Stimulated activated naive CD8-positive, alpha-beta T cell treated with anti-CD3 and anti-CD28 coated beads, Interleukin-15, Interleukin-2, amounts not matched to agents 100 ng/mL and 50 ng/mL, for 24 hours (primary cell): ENCODE measurements around the gene GDPD3.
"Not testable (repeated sequence)": the region's sequence is repeated elsewhere in the genome, so short reads cannot be mapped to it uniquely, and the experiment has no call there.

ENCODE experiments used
- H3K27ac Mint-ChIP-seq: one replicate; pipeline ENCODE4 v1.8.0; 2021; ENCODE audit warnings: mild to moderate bottlenecking, mixed read lengths
- H3K27me3 Mint-ChIP-seq: one replicate; pipeline ENCODE4 v1.8.0; 2021; ENCODE audit warnings: mixed read lengths
- H3K36me3 Mint-ChIP-seq: one replicate; pipeline ENCODE4 v1.8.0; 2021; ENCODE audit warnings: low read depth, mixed read lengths
- H3K4me1 Mint-ChIP-seq: one replicate; pipeline ENCODE4 v1.8.0; 2021; ENCODE audit warnings: low read depth, mixed read lengths
- H3K4me3 Mint-ChIP-seq: one replicate; pipeline ENCODE4 v1.8.0; 2021; ENCODE audit warnings: mild to moderate bottlenecking, mixed read lengths
- H3K9me3 Mint-ChIP-seq: one replicate; pipeline ENCODE4 v1.8.0; 2021; ENCODE audit warnings: mixed read lengths

Gene GDPD3

DNA sequence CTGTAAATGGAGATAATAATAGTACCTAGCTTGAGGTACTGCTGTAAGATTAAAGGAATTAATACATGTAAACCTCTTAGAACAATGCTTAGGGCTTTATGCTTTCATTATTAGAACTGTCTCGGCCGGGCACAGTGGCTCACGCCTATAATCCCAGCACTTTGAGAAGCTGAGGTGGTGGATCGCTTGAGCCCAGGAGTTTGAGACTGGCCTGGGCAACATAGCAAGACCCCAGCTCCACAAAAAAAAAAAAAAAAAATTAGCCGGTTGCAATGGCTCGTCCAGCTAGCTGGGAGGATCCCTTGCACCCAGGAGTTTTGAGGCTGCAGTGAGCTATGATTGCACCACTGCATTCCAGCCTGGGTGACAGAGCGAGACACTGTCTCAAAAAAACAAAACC is 1.5 kb upstream of the GDPD3 start:
- not testable (repeated sequence) for H3K9me3 Mint-ChIP-seq, H3K36me3 Mint-ChIP-seq, H3K27me3 Mint-ChIP-seq, H3K27ac Mint-ChIP-seq, H3K4me3 Mint-ChIP-seq, H3K4me1 Mint-ChIP-seq

DNA sequence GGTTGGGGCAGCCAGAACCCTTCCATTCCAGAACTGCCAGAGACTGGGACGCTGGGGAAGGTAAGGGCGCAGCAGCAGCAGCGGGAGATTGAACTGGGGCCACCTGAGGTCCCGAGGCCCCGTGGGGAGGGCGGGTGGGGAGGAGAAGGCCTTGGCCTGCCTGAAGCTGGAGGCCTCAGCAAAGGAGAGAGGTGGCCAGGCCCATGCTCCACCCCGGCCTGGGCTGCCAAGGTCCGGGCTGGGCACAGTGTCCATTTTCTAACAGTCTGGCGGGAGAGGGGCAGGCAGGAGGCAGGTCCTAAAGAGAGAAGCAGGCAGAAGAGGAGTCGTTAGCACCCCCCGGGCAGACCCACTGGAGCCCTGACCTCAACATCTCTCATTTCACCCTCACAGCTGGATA is 1.1 kb upstream of the GDPD3 start:
- H3K4me1 Mint-ChIP-seq, result peaks cover 5% of the 10 kb centered on the region
- no peaks in the 10 kb centered on the region for H3K9me3 Mint-ChIP-seq
- no peak overlapping the region for H3K27ac Mint-ChIP-seq
- no peaks in the 10 kb centered on the region for H3K27me3 Mint-ChIP-seq
- no peak overlapping the region for H3K4me3 Mint-ChIP-seq
- H3K36me3 Mint-ChIP-seq, result peaks cover 6% of the 10 kb centered on the region

DNA sequence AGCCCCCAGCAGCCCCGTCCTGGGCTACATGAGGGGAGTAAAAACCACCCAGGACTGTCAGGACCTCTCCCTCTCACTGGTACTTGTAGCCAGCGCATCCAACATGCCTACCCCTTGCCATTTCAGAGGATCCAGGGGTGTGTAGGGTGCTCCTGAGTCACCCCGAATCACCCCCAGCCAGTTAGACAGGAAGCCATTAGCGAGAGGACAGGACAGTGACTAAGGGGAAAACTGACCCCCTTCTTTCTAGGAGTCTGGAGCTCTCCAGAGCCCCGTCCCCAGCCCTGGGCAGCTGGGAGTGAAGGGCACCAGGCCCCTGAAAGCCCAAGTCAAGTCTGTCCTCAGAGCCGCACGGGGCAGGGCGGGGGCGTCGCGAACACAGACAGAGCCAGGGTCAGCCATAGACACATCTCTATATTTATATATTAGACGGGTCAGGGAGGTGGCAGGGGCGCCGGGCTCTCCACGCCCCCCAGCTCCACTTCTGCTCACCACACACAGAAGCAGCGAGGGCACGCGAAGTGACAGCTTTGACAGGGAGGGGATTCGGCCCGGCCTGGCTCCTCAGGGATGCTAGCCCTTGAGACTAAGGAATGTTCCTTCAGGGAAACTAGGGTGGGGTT is 485 bp upstream of the GDPD3 start:
- Mint-ChIP-seq H3K4me1 (peaks cover 5% of the 10 kb centered on the region), H3K27me3 (no peaks in the 10 kb centered on the region), H3K36me3 (peaks cover 6% of the 10 kb centered on the region), H3K4me3 (no peak overlapping the region), H3K27ac (peak overlapping the region; percentile 2), H3K9me3 (no peaks in the 10 kb centered on the region)

DNA sequence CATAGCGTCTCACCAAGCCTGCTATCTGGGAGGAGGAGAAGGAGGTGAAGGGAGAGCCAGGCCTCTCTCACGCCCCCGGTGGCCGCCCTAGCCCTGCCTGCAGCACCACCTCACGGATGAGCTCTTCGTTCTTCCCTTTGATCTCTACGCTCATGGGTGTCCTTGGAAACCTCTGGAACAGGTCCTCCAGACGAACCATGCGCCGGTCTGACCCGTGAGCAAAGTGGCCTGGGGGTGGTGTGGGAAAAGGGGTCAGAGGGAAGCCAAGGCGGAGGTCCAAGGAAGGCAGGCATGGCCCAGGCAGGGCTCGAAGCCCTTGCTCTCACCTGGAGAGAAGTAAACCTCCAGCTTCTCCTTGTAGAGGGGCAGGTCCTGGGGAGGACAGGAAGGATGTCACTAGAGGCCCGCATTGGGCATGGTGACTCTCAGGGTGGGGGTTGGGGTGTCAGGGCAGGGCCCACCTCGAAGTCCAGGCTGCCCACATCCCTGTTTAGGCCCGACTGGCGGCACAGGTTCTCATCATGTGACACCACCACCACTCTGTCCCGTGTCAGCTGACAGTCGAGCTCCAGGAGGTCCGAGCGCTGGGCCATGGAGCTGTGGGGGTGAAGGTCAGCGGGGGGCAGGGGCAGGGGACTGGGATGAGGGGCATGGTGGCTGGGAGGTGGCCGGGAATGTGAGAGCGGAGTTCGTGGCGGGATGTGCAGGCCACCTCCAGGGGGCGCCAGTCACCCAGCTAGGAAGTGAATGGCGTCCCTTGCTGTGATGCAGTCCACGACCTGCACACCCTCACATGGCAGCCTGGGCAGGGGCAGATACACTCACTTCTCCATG is 923 bp downstream of the GDPD3 start:
- H3K36me3 Mint-ChIP-seq, result peaks cover 6% of the 10 kb centered on the region
- no peak overlapping the region for H3K4me3 Mint-ChIP-seq
- H3K9me3 Mint-ChIP-seq, result no peaks in the 10 kb centered on the region
- H3K27me3 Mint-ChIP-seq, result no peaks in the 10 kb centered on the region
- no peak overlapping the region for H3K27ac Mint-ChIP-seq
- H3K4me1 Mint-ChIP-seq, result peaks cover 5% of the 10 kb centered on the region

DNA sequence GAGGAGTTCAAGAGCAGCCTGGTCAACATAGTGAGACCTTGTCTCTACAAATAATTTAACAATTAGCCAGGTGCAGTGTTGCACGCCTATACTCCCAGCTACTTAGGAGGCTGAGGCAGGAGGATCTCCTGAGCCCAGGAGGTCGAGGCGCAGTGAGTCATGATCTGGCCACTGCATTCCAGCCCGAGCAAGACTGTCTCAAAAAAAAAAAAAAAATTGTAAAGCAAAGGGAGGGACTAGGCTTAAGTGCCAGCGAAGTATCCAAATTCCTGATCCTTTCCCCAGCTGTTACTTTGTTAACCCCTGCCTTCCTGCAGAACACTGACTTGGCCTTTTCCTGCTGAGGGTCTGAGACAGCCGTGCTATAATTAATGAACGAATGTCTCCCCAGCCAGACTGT is 2.7 kb downstream of the GDPD3 start:
- Mint-ChIP-seq H3K27me3 (no peaks in the 10 kb centered on the region), H3K4me1 (peaks cover 5% of the 10 kb centered on the region), H3K36me3 (peaks cover 6% of the 10 kb centered on the region), H3K9me3 (no peaks in the 10 kb centered on the region), H3K27ac (no peak overlapping the region), H3K4me3 (no peak overlapping the region)

DNA sequence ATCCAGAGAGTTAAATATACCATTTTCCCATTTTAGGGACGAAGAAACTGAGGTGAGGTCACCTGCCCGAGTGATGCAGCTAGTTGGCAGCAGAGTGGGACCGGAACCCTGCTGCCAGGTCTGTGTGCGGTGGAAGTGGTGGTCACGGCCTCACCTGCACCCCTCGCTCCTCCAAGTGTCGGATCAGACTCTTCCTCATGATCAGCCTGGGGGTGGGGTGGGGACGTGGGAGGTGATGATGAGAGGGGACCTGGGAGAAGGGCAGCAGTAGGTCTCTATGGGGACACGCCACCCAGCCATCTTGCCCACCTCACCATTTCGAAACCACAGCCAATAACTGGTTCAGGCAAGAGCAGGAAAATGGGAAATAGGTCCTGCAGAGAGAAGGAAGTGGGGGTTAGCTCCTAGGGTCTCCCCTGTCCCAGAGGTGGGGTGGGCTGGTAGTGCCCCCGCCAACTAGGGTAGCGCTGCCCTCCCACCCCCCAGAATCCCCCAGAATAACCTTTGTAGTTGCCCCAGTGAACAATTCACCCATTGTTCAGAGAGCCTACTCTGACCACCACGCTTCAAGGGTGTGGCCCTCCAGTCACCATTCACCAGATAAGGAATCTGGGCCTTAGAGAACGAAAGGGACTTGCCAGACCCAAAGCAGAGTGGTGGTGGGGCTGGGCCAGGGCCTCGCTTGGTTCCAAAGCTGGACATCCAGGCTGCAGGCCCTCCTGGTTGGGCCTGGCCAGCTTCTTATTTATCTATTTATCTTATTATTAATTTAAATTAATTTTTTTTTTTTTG is 5.1 kb downstream of the GDPD3 start:
- Mint-ChIP-seq H3K36me3 (peaks cover 17% of the 10 kb centered on the region), H3K9me3 (no peaks in the 10 kb centered on the region), H3K4me1 (no peaks in the 10 kb centered on the region), H3K27me3 (no peaks in the 10 kb centered on the region), H3K27ac (no peak overlapping the region), H3K4me3 (no peak overlapping the region)

DNA sequence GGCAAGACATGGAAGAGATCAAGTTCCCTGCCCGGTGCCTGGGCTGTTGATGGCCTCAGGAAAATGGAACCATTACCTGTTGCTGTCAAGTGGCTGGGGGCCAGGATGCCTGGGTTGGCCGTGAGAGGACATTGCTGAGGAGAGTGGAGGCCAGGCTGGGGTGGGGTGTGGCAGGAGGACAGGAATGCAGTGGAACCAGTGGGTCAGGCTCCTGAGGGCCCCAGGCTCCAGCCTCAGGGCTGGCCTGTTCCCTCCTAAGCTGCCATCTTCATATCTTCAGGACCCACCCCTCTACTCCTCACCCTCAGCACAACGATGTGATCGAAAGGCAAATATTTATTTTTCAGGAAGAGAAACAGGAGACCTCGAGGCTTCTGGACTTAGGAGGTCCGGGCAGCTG is 8.8 kb downstream of the GDPD3 start:
- Mint-ChIP-seq H3K4me1 (no peaks in the 10 kb centered on the region), H3K9me3 (no peaks in the 10 kb centered on the region), H3K4me3 (no peak overlapping the region), H3K36me3 (peaks cover 11% of the 10 kb centered on the region), H3K27me3 (no peaks in the 10 kb centered on the region), H3K27ac (no peak overlapping the region)

DNA sequence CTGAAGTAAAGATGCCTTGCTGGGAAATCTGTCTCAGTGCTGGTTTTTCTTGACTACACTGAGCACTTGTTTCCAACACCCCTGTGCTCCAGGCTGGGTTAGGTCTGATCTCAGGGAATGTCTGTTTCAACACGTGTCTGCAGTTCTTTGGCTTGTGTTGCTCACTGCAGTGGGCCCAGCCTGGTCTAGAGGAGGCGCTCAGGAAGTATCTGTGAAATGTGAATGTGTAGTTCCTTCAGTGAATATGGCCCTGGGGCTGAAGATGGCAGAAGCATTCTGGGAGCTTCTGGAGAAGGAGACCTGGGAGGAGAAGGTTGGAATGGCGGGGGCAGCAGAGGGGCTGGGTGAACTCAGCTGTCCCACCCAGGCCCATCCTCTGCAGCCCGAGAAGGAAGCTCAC is 9.2 kb downstream of the GDPD3 start:
- Mint-ChIP-seq H3K9me3 (no peaks in the 10 kb centered on the region), H3K4me1 (no peaks in the 10 kb centered on the region), H3K4me3 (no peak overlapping the region), H3K27me3 (no peaks in the 10 kb centered on the region), H3K27ac (no peak overlapping the region), H3K36me3 (peaks cover 11% of the 10 kb centered on the region)

DNA sequence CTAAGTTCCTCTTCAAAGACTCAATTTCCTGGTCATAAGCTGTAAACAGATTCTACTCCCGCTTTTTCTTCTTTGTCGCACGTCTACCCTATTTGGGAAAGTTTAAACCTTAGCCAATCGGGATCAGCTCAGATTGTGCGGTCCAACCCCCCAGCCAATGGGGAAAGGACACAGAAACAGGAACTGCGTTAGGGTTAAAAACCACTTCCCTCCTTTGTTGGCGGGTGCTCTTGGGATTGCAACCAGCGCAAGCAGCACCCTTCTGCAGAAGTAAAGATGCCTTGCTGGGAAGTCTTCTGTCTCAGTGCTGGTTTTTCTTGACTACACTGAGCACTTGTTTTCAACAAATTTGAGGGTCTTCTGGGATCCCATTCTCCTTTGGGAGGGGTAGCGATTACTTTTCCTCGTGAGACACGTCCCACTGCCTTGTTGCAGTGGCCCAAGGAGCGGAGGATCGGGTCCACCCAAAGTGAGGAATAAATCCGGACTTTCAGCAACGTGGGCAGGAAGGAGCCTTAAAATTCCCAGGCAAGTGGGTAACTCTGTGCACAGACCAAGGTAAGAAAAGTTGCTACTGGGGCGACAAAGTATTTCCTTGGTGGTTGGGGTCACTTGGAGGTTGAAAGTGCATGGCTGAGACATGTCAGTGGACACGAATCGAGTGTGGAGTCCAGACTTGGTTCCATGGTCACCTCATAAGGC is 16.3 kb downstream of the GDPD3 start:
- Mint-ChIP-seq H3K27me3 (no peaks in the 10 kb centered on the region), H3K36me3 (peaks cover 26% of the 10 kb centered on the region), H3K4me1 (peaks cover 36% of the 10 kb centered on the region), H3K27ac (peak overlapping the region; percentile 72), H3K9me3 (peaks cover 21% of the 10 kb centered on the region), H3K4me3 (peak overlapping the region; percentile 71)

DNA sequence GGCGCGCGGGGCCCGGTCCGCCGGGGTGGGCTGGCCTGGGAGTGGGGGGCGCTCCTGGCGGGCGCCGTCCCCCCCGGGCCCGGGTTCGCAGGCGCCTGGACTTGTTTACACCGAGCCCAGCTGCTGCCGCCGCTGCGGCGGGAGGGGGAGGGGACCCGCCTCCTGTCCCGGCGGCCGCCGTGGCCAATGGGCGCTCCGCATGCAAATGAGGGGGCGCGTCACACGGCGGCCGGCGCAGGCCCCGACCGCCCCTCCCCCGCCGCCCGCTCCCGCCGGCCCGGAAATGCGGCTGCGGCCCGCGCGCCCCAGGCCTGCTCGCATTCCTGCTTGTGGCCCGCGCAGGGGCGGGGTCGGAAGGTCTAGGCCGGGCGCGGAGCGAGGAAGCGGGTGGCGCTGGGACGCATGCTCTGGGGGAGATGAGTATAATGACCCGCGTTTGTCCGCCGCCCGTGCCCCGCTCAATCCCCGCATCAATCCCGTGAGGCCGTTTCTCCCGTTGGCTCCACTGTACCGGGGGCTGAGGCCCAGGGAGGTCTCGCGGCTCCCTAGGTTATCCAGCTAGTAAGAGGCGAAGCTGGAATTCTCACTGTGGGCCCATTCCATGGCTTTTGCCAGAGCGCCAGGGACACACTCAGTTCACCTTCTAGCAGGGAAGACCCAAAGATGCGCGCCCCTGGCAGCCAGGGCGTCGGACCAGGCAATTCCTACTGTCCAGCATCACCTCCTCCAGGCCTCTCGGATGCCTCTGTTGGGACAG is 17.1 kb downstream of the GDPD3 start, which contains the start of gene YPEL3:
Gene YPEL3 (minus strand): TSS at position 109 of the 757 bp plus-strand sequence. CDS start 731 bp downstream, outside the sequence.
- peak within 1 kb of the TSS; percentile 80 for H3K4me3 Mint-ChIP-seq

DNA sequence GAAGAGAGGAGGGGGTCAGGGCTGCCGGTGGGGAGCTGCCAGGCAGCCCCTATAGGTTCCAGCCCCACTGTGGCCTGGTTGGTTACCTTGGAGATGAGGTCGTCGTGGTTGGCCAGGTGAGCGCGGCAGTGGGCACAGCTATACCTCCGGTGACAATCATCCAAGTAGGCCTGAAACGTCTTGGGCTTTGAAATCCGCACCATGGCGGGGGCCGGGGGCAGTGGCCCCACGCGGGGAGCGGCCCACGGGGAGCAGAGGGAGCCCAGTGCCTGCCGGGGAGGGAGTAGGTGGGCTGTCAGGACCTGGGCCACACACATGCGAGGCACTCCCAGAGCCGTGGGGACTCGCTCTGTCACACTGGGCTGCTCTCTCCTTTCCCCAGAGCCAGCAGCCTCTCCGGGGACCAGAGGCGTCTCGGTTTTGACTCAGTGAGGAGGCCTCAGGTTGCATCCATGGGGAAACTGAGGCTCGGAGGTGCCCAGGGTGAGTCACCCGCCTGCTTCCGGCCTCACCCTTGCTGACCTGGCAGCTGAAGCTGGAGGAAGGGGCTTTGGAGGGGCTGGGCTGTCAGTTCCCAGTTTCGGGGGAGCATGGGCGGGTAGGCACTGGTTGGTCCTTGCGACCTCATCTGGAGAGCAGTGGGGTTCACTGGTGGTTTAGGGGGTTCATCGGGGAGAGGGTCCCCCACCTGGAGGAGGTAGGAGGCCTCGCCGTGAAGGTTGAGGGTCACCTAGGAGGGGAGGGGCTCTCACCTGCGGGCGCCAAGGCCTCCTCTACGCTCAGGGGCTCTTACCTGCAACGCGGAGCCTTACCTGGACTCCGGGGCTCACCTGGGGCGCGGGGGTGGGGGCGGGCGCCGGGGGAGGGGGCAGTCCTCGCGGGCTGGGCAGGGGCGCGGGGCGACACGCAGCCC is 17.9 kb downstream of the GDPD3 start:
- H3K9me3 Mint-ChIP-seq, result peaks cover 21% of the 10 kb centered on the region
- peaks cover 42% of the 10 kb centered on the region for H3K4me1 Mint-ChIP-seq
- H3K27ac Mint-ChIP-seq, result peak overlapping the region; percentile 80
- no peaks in the 10 kb centered on the region for H3K27me3 Mint-ChIP-seq
- H3K36me3 Mint-ChIP-seq, result peaks cover 26% of the 10 kb centered on the region
- H3K4me3 Mint-ChIP-seq, result peak overlapping the region; percentile 80

More for the DNA sequence above, 17.1 kb downstream of the GDPD3 start, which contains the start of gene YPEL3:
- peaks cover 21% of the 10 kb centered on the region for H3K9me3 Mint-ChIP-seq
- peaks cover 39% of the 10 kb centered on the region for H3K4me1 Mint-ChIP-seq
- H3K27ac Mint-ChIP-seq, result peak within 1 kb of the TSS; percentile 80
- peaks cover 26% of the 10 kb centered on the region for H3K36me3 Mint-ChIP-seq
- no peaks in the 10 kb centered on the region for H3K27me3 Mint-ChIP-seq

DNA sequence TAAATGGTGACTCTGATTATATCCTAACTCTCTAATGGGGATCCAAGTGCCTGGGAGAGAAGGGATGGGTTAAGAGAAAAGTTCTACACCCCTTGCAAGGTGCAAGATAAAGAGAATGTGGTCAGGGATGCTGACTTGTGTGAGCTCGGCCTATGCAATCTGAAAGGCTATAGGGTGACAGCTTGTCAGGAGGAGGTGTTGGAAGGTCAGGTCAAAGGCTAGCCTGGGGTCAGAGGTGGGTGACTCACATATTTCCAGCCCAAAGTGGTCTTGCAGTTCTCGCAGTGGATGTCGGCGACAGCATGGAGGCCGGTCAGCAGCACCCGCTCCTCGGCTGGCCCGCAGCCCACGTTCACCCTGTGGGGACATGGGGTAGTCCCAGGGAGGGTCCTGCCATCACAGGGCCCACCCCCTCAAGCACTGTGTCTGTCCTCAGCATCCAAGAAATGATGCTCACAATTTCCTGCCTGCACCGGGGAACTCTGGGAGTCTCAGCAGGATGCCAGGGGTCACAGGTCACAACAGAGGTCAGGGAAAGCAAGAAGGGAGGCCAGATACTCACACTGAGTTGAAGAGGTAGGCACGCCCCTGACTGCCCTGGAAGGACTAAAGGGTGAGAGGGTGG is 18.7 kb downstream of the GDPD3 start:
- peaks cover 26% of the 10 kb centered on the region for H3K36me3 Mint-ChIP-seq
- peaks cover 49% of the 10 kb centered on the region for H3K4me1 Mint-ChIP-seq
- peak overlapping the region; percentile 80 for H3K27ac Mint-ChIP-seq

More for the DNA sequence above, 18.7 kb downstream of the GDPD3 start:
- Mint-ChIP-seq H3K9me3 (peaks cover 21% of the 10 kb centered on the region), H3K4me3 (peak overlapping the region; percentile 80), H3K27me3 (no peaks in the 10 kb centered on the region)
